DOHH2 (cell line): Measurements from ENCODE around the gene STX8.

ENCODE experiments used
- H3F3A ChIP-seq: fragments of 200-600 bp; sonication (generic), shearing (Covaris generic); 2 replicates; pipeline ENCODE4 v1.6.0; 2016; ENCODE audit warnings: antibody characterized with exemption, mild to moderate bottlenecking; ENCODE audit not compliant: control insufficient read depth, insufficient read depth
- H3K27ac ChIP-seq: fragments of 200-600 bp; sonication (generic); 2 replicates; pipeline ENCODE4 v1.5.1; 2014; ENCODE audit warnings: low read depth, mild to moderate bottlenecking, low read length, moderate library complexity
- H3K27me3 ChIP-seq: fragments of 200-600 bp; sonication (generic); 2 replicates; pipeline ENCODE4 v1.6.1; 2014; ENCODE audit warnings: mild to moderate bottlenecking, low read length, mixed read lengths; ENCODE audit not compliant: control insufficient read depth
- H3K36me3 ChIP-seq: fragments of 200-600 bp; sonication (generic); 2 replicates; pipeline ENCODE4 v1.6.1; 2014; ENCODE audit warnings: mild to moderate bottlenecking, low read length, moderate library complexity, mixed read lengths; ENCODE audit not compliant: control insufficient read depth
- H3K4me1 ChIP-seq: fragments of 200-600 bp; sonication (generic); 2 replicates; pipeline ENCODE4 v1.6.1; 2014; ENCODE audit warnings: mild to moderate bottlenecking, low read length, mixed read lengths; ENCODE audit not compliant: control insufficient read depth
- H3K4me2 ChIP-seq: fragments of 200-600 bp; sonication (generic); 2 replicates; pipeline ENCODE4 v1.6.0; 2014; ENCODE audit warnings: mild to moderate bottlenecking, low read length, moderate library complexity
- H3K4me3 ChIP-seq: fragments of 200-600 bp; sonication (generic); 2 replicates; pipeline ENCODE4 v1.5.1; 2014; ENCODE audit warnings: mild to moderate bottlenecking, low read length, mixed read lengths
- H3K79me2 ChIP-seq: fragments of 200-600 bp; sonication (generic); 2 replicates; pipeline ENCODE4 v1.6.1; 2014; ENCODE audit warnings: mild to moderate bottlenecking, low read length, mixed read lengths; ENCODE audit not compliant: control insufficient read depth
- H3K9me2 ChIP-seq: fragments of 200-600 bp; sonication (generic); replicated peaks from 2 replicates; pipeline ENCODE4 v1.6.1; 2014; ENCODE audit warnings: mild to moderate bottlenecking, low read length, mixed read lengths; ENCODE audit not compliant: control insufficient read depth
- H3K9me3 ChIP-seq: fragments of 200-600 bp; sonication (generic); 2 replicates; pipeline ENCODE4 v1.6.1; 2014; ENCODE audit warnings: antibody characterized with exemption, low read length, mixed read lengths; ENCODE audit not compliant: control insufficient read depth, insufficient read depth
- H4K20me1 ChIP-seq: fragments of 200-600 bp; sonication (generic); 2 replicates; pipeline ENCODE4 v1.6.0; 2014; ENCODE audit warnings: low read depth, mild to moderate bottlenecking, antibody characterized with exemption, low read length, moderate library complexity; ENCODE audit not compliant: control insufficient read depth, insufficient read depth
- CTCF ChIP-seq: fragments of 200-600 bp; sonication (generic); IDR thresholded peaks from one replicate; pipeline ENCODE4 v1.5.1; 2014; ENCODE audit warnings: antibody characterized with exemption, mild to moderate bottlenecking, low read depth, low read length; ENCODE audit not compliant: poor library complexity, severe bottlenecking
- EZH2phosphoT487 ChIP-seq: fragments of 200-600 bp; sonication (generic); IDR thresholded peaks from 2 replicates; pipeline ENCODE4 v1.6.1; 2017; ENCODE audit warnings: borderline replicate concordance, mild to moderate bottlenecking, antibody characterized with exemption, low read length, moderate library complexity, mixed read lengths

The STX8 gene

DNA sequence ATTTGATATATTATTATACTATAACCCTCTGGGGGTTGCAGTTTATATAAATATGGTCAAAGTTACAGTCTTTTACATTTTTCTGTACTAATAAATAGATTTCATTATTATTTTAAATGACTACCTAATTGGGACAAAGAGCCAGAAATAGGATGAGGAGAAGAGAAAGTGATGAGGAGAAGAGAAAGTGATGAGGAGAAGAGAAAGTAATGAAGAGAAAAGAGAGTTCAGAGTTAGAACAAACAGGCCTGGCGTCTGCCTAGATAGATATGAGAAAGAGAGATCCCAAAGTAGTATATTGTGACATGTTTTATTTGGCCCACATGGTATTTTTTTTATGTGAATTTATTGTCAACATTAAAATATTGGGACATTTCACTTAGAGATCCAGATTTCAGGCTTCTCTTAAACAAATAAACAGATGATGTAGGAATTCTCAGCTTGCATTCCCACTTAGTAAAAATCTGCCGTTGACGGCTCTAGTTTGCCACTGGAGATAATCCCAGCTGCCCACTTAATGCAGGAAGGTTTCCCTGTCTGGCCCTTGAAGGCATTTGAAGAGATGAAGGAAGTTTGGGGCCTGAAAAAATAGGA lies 210.7 kb downstream of the STX8 start:
- H3K27me3 ChIP-seq = peaks cover 3% of the 10 kb centered on the region; the same call in 1 of the 2 replicates
- H3F3A ChIP-seq = no peaks in the 10 kb centered on the region
- H3K4me3 ChIP-seq = no peak overlapping the region
- H3K4me1 ChIP-seq = no peaks in the 10 kb centered on the region
- no peaks in the 10 kb centered on the region for H4K20me1 ChIP-seq
- H3K4me2 ChIP-seq = no peak overlapping the region
- TF ChIP-seq CTCF (no peak), EZH2phosphoT487 (no peak)
- H3K79me2 ChIP-seq = no peaks in the 10 kb centered on the region
- no peak overlapping the region for H3K27ac ChIP-seq
- H3K36me3 ChIP-seq = no peaks in the 10 kb centered on the region
- H3K9me3 ChIP-seq = no peaks in the 10 kb centered on the region
- no peaks in the 10 kb centered on the region for H3K9me2 ChIP-seq

DNA sequence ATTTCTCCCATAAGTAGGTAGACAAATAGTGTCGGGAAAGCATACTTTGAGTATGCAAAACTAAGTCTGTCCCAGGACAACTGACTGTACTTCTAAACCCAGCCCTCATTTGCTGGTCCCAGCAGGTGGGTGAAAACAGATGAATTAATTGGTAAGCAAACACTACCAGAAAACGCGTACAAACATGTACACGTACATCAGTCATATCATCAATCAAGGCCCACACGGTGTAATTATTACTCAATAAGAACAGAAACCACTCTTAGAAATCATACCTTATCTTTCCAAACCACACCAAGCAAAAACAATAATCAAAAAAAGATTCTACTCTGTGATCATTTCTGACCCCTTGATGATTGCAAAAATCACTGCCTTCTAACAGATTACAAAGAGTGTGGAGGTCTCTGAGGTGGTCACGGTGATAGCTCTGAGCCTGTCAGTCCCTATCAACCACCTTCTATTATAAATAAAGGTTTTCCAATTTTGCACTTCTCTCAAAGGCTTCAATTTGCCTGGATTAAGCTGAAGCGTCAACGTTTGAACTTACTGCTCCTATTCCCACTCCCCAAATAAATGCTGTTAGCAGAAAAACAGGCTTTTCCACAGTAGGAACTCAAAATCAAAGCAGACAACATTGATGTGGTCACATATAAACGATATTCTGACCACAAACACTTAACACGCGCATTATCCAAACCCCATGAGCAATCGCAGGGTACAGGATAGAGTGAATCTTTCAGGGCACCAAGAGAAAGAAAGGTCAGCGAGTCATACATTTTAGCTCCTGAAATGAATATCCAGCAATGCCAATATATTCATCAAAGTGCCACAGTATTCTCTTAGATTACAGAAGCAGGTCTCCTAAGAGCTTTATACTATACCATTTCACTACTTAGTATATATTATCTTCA lies 211.9 kb downstream of the STX8 start:
- no peak overlapping the region for H3K4me2 ChIP-seq
- no peak overlapping the region for H3K4me3 ChIP-seq
- no peaks in the 10 kb centered on the region for H3K9me3 ChIP-seq
- no peaks in the 10 kb centered on the region for H4K20me1 ChIP-seq
- peaks cover 3% of the 10 kb centered on the region; the same call in 1 of the 2 replicates for H3K27me3 ChIP-seq
- no peaks in the 10 kb centered on the region for H3K4me1 ChIP-seq
- H3K36me3 ChIP-seq = no peaks in the 10 kb centered on the region
- TF ChIP-seq EZH2phosphoT487 (no peak), CTCF (no peak)
- H3K27ac ChIP-seq = no peak overlapping the region
- no peaks in the 10 kb centered on the region for H3K9me2 ChIP-seq
- H3K79me2 ChIP-seq = no peaks in the 10 kb centered on the region
- H3F3A ChIP-seq = no peaks in the 10 kb centered on the region

DNA sequence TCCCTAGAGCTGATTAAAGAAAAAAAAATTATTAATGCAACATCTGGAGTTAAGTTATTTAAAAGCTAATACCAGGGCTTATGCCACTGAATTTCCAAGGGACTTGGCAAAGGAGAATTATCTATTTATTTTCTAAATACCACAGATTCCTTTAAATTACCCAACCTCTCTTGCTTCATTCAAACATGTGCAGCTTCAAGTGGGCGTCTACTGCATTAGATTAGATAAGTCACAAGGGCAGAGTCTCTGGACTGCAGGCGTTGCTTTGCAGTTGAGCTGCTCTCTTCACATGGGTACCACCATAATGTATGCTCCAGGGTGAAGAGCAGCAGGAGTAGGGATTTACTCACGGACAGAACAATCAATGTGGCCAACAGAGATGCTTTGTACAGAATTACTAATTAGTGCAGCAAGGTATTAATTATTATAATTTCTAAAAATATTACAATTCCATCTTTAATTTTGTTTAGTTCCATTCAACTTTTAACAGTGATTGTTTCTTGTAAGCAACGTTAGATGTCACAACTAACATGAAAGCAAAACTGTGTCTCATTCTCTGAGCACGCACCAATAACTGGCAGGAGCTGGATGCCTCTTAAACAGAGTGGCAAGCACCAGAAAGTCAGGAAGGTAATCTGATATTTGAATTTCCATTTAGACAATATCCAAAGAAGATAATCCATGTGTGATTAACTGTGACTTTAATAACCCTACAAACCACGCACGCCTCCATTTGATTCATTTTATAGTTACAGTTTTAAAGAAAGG lies 214.2 kb downstream of the STX8 start:
- Histone ChIP-seq H3K9me2 (no peaks in the 10 kb centered on the region), H4K20me1 (no peaks in the 10 kb centered on the region), H3K27ac (no peak overlapping the region), H3F3A (no peaks in the 10 kb centered on the region), H3K4me3 (no peak overlapping the region), H3K9me3 (no peaks in the 10 kb centered on the region), H3K27me3 (peaks cover 3% of the 10 kb centered on the region; the same call in 1 of the 2 replicates), H3K79me2 (no peaks in the 10 kb centered on the region), H3K4me2 (no peak overlapping the region), H3K36me3 (no peaks in the 10 kb centered on the region), H3K4me1 (peaks cover 3% of the 10 kb centered on the region)
- no peak for TF ChIP-seq CTCF
- TF ChIP-seq EZH2phosphoT487 = no peak
